Forelimb muscle (tissue), 1 donor: ENCODE data around the gene PPP6R3. TPM values are rescaled to one million over a fixed set of nuclear protein-coding genes. Genes with fewer than 3 reads are reported as not detected.

ENCODE experiments used
- polyA plus RNA-seq: library from polyadenylated mRNA; unstranded; fragments of 120-200 nt; gene quantifications from one replicate; pipeline ENCODE4 v1.2.1, GENCODE V29; 2013; ENCODE audit not compliant: insufficient read length

PPP6R3 gene
- polyA plus RNA-seq, 1 donor, result 61.9 TPM

Other genes starting within 250 kb of the PPP6R3 start
- 43.3 TPM for gene KMT5B, start 247.5 kb upstream of the PPP6R3 start, polyA plus RNA-seq
- 24.2 TPM for gene C11orf24, start 188.8 kb upstream of the PPP6R3 start, polyA plus RNA-seq
- gene LRP5, start 148.2 kb upstream of the PPP6R3 start, polyA plus RNA-seq, result 51.4 TPM
- gene GAL, start 223.8 kb downstream of the PPP6R3 start, polyA plus RNA-seq, result 0.28 TPM